K562 (cell line): ENCODE data around the gene TENT4B. TPM values are rescaled to one million over a fixed set of nuclear protein-coding genes. Genes with fewer than 3 reads are reported as not detected.
A peak's percentile ranks its signal among the peaks of the same experiment; 100 is the strongest.

Experiments used
- polyA plus RNA-seq, 8 experiments: library from polyadenylated mRNA; depleted of rRNA in 4 of 8; stranded (reverse) in 5 of 8; unstranded in 3 of 8; fragments of >200 nt; fragmentation: Nextera tagmentation in 2 of 8; fragmentation: Illumina TruSeq in 1 of 8; extraction: Ambion mirVana in 2 of 8; extraction: Trizol in 1 of 8; gene quantifications; 2 replicates each; pipeline versions ENCODE4 v1.2.1 to v1.2.3, GENCODE V29; 2011 to 2014; ENCODE audit warnings: inconsistent platforms in 1 of 8, missing spikeins in 1 of 8
- total RNA-seq, 7 experiments: library from RNA; depleted of rRNA in 6 of 7; stranded (reverse); fragments of >200 nt in 6 of 7; fragmentation: Illumina TruSeq in 2 of 7; extraction: Trizol in 2 of 7; gene quantifications; 2 replicates each; pipeline versions ENCODE4 v1.2.1 to v1.2.3, GENCODE V29; 2011 to 2021; ENCODE audit warnings: low replicate concordance in 1 of 7
- TF ChIP-seq, protein P1 (sequence below), 2 experiments: fragments of 450-650 bp in 1 of 2; sonication (generic) in 1 of 2; formaldehyde crosslinking in 1 of 2; IDR thresholded peaks; 2 replicates each; pipeline versions ENCODE4 v1.7.1 to v1.9.0; 2016 to 2022; ENCODE audit warnings: inconsistent platforms in 1 of 2, mild to moderate bottlenecking in 1 of 2, missing genetic modification reagents in 1 of 2

TENT4B gene
- total and polyA plus RNA-seq, 9 of the 15 experiments (the other 6 are each of a cell fraction or from before 2014, with no cell fraction given) = 5.2 to 8.4 (median 7.0) TPM

DNA sequence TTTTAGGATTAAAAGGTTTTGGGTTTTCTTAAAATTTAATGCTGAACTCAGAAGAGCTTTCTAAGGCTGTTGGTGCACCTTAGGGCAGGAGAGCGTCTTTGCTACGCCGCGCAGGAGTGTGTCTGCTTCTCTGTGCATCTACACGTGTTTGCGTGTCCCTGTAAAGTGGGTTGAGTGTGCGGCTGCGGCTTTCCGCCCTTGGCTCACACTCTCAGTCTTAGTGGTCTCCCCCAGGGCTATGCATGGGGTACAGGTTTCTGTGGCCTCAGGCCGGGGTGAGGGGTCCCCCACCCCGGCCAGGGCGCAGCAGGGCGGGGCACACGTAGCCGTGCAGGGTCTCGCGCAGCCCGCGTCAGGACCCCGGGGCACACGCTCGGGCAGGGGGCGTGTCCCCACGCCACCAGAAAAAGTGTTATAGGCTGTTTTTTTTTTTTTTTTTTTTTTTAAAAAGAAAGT, 727 bp upstream of the TENT4B start (continued):
- TF ChIP-seq, protein P1, sequence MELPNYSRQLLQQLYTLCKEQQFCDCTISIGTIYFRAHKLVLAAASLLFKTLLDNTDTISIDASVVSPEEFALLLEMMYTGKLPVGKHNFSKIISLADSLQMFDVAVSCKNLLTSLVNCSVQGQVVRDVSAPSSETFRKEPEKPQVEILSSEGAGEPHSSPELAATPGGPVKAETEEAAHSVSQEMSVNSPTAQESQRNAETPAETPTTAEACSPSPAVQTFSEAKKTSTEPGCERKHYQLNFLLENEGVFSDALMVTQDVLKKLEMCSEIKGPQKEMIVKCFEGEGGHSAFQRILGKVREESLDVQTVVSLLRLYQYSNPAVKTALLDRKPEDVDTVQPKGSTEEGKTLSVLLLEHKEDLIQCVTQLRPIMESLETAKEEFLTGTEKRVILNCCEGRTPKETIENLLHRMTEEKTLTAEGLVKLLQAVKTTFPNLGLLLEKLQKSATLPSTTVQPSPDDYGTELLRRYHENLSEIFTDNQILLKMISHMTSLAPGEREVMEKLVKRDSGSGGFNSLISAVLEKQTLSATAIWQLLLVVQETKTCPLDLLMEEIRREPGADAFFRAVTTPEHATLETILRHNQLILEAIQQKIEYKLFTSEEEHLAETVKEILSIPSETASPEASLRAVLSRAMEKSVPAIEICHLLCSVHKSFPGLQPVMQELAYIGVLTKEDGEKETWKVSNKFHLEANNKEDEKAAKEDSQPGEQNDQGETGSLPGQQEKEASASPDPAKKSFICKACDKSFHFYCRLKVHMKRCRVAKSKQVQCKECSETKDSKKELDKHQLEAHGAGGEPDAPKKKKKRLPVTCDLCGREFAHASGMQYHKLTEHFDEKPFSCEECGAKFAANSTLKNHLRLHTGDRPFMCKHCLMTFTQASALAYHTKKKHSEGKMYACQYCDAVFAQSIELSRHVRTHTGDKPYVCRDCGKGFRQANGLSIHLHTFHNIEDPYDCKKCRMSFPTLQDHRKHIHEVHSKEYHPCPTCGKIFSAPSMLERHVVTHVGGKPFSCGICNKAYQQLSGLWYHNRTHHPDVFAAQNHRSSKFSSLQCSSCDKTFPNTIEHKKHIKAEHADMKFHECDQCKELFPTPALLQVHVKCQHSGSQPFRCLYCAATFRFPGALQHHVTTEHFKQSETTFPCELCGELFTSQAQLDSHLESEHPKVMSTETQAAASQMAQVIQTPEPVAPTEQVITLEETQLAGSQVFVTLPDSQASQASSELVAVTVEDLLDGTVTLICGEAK (IDR thresholded peaks at IDR 0.05) = 0 out of 2 replicates have a peak, but pooled peaks have one; percentile 34
- TF ChIP-seq, protein P1 (CRISPR knock-in tag; IDR thresholded peaks at IDR 0.05) = no peak
